Measurements from ENCODE around the gene SRRM4.
"Not testable (repeated sequence)": the region's sequence is repeated elsewhere in the genome, so short reads cannot be mapped to it uniquely, and the experiment has no call there.

Gene SRRM4

GRCh38 chr12:119071176-119071575 lies 89.8 kb downstream of the SRRM4 start:
- DNase-seq, result no peak

GRCh38 chr12:119071638-119072231 lies 90.4 kb downstream of the SRRM4 start:
- DNase-seq, result no peak

- DNase-seq, result no peak
These were observed 91.1 kb downstream of the SRRM4 start for GRCh38 chr12:119072440-119072839.

- DNase-seq, result no peak
These were observed 94.0 kb downstream of the SRRM4 start for GRCh38 chr12:119075222-119075787.

- DNase-seq, result no peak
These were observed 94.6 kb downstream of the SRRM4 start for GRCh38 chr12:119075918-119076317.

- DNase-seq, result no peak
These were observed 98.2 kb downstream of the SRRM4 start for GRCh38 chr12:119079530-119079929.

- no peak for DNase-seq
These were observed 100.7 kb downstream of the SRRM4 start for GRCh38 chr12:119082016-119082415.

GRCh38 chr12:119082496-119082895 lies 101.2 kb downstream of the SRRM4 start:
- DNase-seq, result no peak

GRCh38 chr12:119088685-119089379 lies 107.5 kb downstream of the SRRM4 start:
- DNase-seq, result no peak

GRCh38 chr12:119089380-119090013 lies 108.2 kb downstream of the SRRM4 start:
- DNase-seq, result no peak

- no peak for DNase-seq
These were observed 108.9 kb downstream of the SRRM4 start for GRCh38 chr12:119090276-119090675.

GRCh38 chr12:119090865-119091264 lies 109.5 kb downstream of the SRRM4 start:
- no peak for DNase-seq

GRCh38 chr12:119096429-119097202 lies 115.3 kb downstream of the SRRM4 start:
- DNase-seq, result no peak

- DNase-seq, result no peak
These were observed 119.6 kb downstream of the SRRM4 start for GRCh38 chr12:119100933-119101332.

GRCh38 chr12:119102274-119102673 lies 120.9 kb downstream of the SRRM4 start:
- DNase-seq, result no peak

- no peak for DNase-seq
These were observed 121.4 kb downstream of the SRRM4 start for GRCh38 chr12:119102714-119103113.

GRCh38 chr12:119104969-119105368 lies 123.6 kb downstream of the SRRM4 start:
- not testable (repeated sequence) for DNase-seq

- no peak for DNase-seq
These were observed 132.2 kb downstream of the SRRM4 start for GRCh38 chr12:119113496-119113986.

GRCh38 chr12:119114294-119114693 lies 133.0 kb downstream of the SRRM4 start:
- no peak for DNase-seq

GRCh38 chr12:119115296-119115905 lies 134.1 kb downstream of the SRRM4 start:
- no peak for DNase-seq

- no peak for DNase-seq
These were observed 136.6 kb downstream of the SRRM4 start for GRCh38 chr12:119117936-119118335.

- no peak for DNase-seq
These were observed 137.3 kb downstream of the SRRM4 start for GRCh38 chr12:119118625-119119024.

- no peak for DNase-seq
These were observed 140.7 kb downstream of the SRRM4 start for GRCh38 chr12:119122047-119122446.
